GM18909 (cell line): ENCODE data around the gene SUGCT.

Experiments
- ATAC-seq: cut with Tn5 transposase; IDR thresholded peaks from one replicate; pipeline ENCODE4 v1.9.1; 2021; ENCODE audit warnings: mild to moderate bottlenecking; ENCODE audit not compliant: unreplicated experiment, poor library complexity

The SUGCT gene

GRCh38 chr7:40545739-40546138 lies 410.9 kb downstream of the SUGCT start:
- no peak for ATAC-seq

GRCh38 chr7:40546616-40547501 lies 412.1 kb downstream of the SUGCT start:
- ATAC-seq, result no peak

- ATAC-seq, result no peak
Observed at GRCh38 chr7:40549372-40550039, 414.7 kb downstream of the SUGCT start.

- ATAC-seq, result peak; percentile 86
Observed at GRCh38 chr7:40551685-40552576, 417.1 kb downstream of the SUGCT start.

GRCh38 chr7:40560672-40561071 lies 425.9 kb downstream of the SUGCT start:
- ATAC-seq, result no peak

DNA sequence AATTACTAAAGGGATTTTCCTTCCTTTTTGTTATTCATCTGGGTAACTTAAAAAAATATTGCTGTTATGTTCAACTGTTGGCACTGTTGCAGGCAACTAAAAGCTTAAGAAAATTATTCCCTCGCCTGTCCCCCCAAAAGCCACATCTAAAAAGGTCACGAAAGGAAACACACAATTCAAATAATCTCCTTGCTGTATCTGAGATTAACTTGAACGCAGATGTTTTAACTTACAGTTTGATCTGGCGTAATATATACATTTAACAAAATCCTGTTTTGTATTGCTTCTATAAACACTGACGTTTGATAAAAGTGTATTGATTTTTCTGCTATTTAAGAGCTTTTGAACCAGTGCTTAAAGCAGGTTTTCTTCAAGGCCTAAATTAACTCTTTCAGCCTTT lies 432.1 kb downstream of the SUGCT start:
- no peak for ATAC-seq

- no peak for ATAC-seq
Observed at GRCh38 chr7:40569326-40569725, 434.5 kb downstream of the SUGCT start.

- no peak for ATAC-seq
Observed at GRCh38 chr7:40570223-40570622, 435.4 kb downstream of the SUGCT start.

DNA sequence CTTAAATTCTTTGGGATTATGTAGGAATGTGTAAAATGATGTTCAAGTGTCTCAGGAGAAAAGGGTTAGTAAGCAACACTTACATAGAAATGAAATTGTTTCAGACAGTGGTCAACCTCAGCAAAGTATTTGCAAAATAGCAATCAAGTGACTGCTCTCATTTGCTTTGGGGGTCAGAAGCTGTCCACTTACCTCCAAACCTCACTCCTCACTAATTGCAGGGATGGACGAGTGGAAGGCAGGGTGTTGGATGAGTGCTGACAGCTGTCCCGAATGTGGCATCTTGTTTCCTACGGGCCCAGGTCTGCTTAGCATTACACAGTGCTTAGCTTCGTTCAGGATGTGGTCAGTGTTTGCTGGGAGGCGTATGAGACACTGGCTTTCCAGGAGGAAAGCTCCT lies 437.0 kb downstream of the SUGCT start:
- ATAC-seq, result no peak

DNA sequence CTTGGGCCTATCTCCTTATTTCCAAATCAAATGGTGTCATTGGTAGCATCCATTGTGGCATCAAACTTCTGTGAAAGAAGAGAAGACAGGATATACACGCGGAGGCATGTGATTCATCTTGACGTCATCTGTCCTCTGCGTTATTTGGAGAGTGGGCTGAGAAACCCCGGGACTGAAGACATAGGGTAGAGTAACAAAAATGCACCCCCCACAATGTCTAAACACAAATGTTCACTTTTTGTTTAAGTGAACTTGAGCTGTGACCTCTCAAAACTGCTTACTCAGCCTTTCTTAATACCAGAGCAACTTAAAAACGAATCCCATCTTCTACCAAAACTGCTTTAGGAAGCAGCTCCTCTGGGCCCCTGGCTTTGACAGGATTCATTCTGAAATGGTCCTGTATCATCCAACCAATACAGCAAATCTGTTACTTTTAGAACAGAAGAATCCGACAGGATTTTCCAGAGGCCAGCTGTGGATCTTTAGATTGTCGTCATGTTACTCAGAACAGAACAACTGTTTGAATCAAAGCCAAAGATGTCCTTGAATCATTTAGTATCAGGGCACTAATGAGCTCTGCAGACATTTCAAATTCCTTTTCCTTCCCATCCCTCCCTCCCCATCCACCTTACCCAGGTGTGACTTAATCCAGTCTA lies 438.1 kb downstream of the SUGCT start:
- ATAC-seq, result no peak

GRCh38 chr7:40579401-40579800 lies 444.6 kb downstream of the SUGCT start:
- ATAC-seq, result no peak

DNA sequence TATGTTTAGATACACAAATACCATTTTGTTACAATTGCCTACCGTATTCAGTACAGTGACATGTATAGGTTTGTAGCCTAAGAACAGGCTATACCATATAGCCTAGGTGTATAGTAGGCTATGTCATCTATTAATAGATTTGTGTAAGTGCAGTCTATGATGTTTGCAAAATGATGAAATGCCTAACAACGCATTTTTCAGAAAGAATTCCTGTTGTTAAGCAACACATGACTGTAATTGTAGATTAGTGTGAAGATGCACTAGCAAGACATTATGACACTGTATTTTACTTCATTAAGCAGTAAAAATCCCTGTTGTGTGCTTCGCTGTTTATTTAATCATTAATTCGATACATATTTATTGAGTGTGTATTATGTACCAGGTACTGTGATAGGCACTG lies 446.0 kb downstream of the SUGCT start:
- no peak for ATAC-seq

DNA sequence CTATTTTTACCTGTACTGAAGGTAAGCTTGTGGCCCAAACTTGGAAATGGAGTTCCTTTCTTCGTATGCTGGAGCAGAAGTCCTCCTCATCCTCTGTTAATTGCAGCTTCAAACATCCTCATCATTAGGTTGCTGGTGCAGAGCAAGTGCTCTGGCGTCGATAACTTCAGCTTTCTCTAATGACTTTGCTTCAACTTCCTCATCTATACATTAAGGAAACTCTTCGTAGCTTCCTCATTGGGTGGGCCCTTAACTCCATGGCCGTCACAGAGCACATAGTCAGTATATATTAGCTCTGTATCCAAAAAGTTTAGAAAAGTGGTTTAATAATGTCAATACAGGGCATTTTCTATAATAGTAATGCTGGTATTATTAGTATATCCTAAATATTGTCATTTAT lies 447.7 kb downstream of the SUGCT start:
- ATAC-seq, result no peak

- ATAC-seq, result no peak
Observed at GRCh38 chr7:40583667-40584444, 449.1 kb downstream of the SUGCT start.

DNA sequence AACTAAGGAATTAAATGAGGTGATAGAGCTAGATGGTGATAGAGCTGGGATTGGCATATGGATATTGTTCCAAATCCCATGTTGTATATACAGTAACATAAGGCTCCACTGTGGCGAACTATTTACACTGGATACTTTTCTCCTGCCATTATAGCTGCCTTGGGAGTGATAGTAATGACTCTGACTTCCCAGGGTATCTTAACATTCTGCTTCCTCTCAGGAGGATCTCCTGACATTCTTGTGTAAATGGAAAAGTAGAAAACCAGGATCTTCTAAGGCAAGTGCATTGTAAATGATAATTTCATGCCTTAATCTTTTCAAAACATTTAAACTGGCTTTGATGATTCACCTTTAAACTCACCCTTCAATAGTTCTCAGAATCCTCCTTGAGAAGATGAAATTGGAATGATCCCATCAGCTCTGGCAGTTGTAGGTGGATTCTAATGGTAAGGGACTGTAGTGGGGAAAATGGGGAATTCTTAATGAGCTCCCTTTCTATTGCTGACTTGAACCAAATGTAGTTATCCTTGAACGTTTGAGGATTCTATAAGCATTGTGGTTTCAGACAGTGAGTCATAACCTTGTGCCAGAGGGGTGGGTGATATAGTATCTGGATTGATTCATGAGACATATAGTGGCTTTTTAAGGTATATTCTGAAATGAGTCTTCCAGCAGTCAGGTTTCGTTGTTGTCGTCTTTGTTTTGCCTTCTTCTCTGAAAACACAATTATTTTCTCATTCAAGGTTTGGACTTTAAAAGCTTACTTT lies 450.0 kb downstream of the SUGCT start:
- no peak for ATAC-seq

- no peak for ATAC-seq
Observed at GRCh38 chr7:40586197-40586596, 451.4 kb downstream of the SUGCT start.

DNA sequence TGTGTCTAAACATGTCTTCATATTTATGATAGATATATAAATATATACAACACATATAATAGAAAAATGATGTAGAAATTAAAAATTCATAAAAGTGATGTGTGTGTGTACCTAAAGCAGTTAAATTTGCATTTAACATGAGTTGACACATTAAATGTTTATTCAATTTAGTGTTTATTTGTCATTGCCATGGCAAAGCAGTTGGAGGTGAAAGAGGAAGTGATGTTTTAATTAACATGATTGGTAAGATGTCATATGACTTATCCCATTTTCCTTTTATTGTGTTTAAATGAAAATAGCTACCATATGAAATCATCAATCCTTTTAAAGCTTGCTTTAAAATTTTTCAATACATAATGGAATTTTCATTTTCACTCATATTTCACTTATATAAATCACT lies 452.6 kb downstream of the SUGCT start:
- no peak for ATAC-seq

- no peak for ATAC-seq
Observed at GRCh38 chr7:40595129-40595528, 460.3 kb downstream of the SUGCT start.

GRCh38 chr7:40595832-40596231 lies 461.0 kb downstream of the SUGCT start:
- no peak for ATAC-seq
